ENCODE measurements around the gene ABCB11. TPM values are rescaled to one million over a fixed set of nuclear protein-coding genes. Genes with fewer than 3 reads are reported as not detected.
"Not testable (repeated sequence)": the region's sequence is repeated elsewhere in the genome, so short reads cannot be mapped to it uniquely, and the experiment has no call there.

ABCB11 gene
- polyA plus RNA-seq, 5 donors, result 0.03 to 0.21 (median 0.14) TPM; not detected in 2

DNA sequence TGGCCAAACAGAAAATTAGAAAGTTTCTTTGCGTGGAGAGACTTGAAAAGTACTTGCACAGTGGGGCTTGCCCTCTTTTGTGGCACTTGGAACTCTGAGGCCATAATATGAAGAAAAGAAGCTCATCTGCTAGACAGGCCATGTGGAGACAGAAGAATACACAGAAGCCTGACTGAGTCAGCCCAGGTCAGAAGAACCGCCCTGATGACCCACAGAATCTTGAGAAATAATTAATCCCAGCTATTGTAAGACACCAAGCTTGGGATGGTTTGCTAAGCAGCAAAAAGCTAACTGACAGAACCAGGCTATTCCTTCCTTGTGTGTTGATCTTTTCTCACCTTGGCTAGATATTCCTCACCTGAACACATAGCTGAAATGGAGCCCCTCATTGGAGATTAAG, 96.3 kb downstream of the ABCB11 start:
- no peak for DNase-seq

DNA sequence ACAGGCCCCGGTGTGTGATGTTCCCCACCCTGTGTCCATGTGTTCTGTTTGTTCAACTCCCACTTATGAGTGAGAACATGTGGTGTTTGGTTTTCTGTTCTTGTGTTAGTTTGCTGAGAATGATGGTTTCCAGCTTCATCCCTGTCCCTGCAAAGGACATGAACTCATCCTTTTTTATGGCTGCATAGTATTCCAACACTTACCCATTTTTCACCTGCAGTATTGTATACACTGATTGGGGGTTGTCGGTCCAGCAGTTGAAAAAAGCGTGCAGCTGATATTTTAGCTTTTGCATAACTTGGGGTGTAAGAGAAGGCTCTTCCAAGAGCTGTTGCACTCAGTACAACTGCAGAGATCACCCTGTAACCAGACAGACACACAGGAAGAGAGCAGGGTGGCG, 99.0 kb downstream of the ABCB11 start:
- not testable (repeated sequence) for DNase-seq

DNA sequence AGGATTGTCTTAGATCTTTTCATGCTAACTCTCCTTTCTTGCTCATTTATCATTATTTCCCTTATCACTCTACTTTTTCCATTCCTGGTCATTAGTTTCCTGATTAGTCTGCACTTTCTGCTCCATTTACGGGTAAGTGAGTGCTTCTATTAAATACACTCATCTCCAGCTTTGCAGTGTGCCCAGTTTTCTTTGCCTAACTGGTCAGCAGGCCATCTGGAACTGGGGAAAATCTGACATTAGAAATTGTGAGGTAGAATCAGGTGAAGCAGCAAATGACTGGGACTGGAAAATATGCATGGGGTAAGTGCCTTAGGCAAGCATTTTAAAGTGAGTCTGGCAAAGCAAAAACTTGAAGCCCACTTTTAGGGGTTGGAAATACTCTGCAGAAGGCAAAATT, 100.9 kb downstream of the ABCB11 start:
- DNase-seq, result no peak

DNA sequence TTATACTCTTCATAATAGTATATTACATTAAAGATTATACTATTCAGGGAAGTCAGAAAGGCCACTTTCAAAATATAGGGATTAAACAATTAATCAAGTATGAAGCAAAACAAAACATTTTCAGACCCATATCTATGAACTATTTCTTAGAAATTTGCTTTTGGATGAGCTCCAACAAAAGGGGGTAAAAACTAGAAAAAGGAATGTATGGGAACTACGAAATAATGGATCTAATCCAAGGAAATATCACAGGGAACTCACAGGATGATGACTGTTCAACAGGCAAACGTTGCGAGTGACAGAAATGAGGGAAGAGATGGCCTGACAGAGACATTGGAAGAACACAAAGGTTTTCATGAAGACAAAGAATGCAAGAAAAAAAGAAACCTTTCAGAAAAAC, 102.1 kb downstream of the ABCB11 start:
- DNase-seq, result no peak

DNA sequence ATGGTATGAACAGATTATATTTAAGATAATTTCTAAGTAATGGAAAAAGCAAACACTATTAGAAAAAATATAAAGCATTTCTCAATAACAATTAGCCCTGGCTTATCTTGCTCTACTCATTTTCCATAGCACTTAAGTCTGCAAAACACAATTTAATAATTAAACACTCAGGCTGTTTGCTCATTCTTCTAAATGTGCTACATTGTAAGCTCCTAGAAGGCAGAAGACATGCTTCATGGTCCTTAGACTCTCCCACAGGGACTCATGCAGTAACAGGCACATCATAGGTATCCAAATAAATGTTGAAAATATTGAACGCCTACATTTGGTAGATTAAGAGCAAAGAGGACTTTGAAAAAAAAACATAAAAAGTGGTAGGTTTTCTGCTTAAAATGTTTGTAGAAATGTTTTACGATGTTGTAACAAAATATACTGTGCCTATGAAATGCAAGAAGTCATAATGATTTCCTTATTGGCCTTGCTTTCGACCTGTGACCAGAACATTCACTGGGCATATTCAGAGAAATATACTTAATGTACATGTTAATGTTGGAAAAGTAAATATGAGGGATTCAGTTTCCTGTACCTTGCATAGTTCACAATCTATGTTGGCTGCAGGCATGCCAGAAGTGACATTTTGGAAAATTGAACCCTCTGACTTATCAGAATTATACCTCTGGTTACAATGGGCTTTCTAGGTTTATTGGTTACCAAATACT, 102.9 kb downstream of the ABCB11 start:
- no peak for DNase-seq

DNA sequence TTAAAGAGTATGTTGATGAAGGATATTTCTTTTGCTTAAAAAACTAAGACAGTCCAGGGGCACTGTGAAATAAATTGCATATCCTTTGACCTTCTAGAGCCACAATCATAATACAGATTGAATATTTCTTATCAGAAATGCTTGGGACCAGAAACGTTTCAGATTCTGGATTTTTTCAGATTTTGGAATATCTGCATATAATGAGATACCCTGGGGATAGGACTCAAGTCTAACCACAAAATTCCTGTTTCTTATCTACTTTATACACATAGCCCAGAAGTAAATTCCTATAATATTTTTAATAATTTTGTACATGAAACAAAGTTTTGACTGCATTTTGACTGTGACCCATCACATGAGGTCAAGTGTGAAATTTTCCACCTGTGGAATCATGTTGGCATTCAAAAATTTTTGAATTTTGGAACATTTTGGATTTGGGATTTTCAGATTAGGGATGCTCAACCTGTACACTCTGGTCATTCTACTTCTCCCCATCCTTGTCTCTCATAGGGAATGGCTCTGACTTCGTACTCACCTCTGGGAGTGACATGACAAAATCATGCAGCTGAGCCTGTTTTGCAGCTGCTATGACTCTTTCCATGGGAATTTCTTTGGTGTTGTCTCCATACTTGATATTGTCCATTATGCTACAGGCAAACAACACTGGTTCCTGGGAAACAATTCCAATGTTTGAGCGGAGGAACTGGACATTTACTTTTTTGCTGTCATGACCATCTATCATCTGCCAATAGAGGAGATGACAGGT, 104.3 kb downstream of the ABCB11 start:
- no peak for DNase-seq

DNA sequence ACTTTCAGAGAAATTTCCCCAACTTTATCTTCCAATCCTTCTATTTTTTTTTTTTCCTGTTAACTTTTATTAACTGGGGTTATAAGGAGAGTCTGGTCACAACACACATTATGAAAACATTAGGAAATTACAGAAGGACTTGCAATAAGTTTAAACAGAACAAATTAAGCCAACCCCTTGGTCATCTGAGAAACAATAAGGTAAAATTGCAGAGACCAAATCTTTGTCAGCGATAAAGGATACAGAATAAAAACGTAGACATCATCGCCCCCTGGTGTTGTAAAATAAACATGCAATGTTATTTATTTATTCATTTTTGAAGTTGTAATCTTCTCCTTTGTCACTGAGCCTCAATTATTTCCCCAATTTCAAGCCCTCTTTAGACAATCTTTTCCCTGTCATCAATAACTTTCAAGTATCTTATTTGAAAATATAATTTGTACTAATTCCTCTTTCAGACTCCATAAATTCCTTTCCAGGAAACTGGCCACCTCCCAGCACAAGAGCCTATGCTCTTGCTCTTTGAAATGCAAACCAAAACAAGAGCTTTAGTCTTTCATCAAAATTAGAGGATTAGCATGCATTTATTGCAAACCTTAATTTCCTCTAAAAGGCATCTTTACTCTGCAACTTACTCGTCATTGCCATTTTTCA, 110.5 kb downstream of the ABCB11 start:
- DNase-seq, result peak in 1 of 2 donors; percentile 12

DNA sequence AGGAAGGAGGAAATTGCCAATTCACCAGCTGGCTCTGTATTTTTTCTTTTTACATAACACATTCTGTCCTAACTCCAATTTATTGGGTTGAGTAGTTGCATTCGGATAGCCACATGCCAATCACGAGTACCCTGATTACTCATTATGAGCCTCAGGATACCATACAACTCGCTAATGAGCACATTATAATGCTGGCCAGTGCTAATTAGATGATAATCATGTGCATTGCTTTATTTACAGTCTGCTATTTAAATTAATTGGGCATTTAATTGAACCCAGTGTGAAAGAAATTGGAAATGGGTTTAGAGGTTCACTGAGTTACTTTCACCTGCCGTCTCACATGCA, 114.8 kb downstream of the ABCB11 start:
- no peak for DNase-seq

DNA sequence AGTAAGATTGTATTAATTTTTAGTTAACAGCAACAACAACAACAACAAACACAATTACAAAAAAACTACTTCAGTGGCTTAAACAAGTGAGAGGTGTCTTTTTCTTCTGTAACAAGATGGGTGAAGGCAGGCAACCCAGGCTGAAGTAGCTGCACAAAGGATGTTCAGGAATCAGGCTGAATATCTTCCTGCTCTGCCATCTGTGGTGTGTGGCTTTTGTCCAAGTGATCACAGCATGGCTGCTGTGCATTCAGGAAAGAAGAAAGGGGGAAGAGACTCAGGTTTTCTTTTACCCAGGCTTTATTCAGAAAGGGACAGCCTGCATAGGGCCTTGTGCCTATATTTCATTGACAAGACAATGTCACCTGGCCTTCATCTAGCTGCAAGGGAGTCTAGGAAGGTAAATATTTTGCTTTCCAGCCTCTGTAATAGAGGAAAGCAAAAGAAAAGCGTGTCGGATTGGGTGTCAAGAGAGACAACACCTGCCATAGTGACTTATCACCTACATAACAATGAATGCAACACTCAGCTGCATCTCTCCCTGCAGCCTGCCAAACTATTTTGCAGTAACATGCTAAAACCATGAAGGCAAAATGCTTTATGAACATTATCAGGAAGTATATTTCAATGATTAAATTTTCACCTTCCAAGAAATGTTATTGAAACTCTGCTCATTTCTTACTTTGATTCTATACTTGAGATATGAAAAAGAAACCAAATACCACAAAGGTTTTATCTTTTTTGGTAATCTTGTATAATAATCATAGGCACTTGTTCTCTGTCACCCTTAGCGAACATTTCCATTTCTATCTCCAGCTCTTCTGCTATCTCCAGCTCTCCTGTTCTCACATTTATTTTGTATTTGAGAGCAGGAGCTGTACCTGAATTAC, 115.4 kb downstream of the ABCB11 start:
- no peak for DNase-seq

DNA sequence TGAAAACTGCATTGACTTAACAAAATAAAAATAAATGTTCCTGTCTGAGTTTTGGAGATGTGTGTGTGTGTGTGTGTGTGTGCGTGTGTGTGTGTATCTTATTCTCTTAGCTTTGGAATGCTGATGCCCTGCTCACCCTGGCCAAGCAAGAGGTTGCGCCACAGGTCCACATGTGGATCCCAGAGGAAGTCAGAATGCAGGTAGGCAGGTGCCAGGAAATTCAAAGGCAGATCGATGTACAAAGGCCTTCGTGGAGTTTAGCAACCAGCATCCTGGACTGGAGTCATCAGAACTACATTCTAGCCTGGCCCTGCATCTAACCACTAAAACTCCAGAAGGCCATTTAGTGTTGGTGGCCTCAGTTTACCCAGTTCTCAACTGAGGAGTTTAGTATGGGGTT, 117.6 kb downstream of the ABCB11 start:
- no peak for DNase-seq

DNA sequence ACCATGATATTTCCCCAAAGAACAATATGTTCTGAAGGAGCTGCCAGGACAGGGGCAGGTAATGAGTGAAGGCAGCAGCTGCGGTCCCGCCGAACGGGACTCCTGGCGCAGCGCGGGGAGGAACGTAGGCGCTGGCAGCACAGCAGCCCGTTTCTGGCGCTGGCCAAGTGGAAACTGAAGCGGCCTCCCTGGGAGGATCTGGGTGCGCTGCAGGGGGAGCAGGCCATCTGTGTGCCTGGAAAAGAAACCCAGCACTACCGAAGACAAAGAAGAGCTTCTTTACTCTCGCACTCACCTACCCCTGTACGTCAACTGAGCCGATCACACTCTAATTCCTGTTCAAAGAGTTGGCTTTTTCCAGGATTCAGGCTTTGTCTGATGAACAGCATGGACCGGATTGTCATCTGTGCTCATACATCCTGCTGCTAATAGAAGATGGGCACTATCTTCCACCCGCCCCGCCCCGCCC, 118.2 kb downstream of the ABCB11 start:
- DNase-seq, result no peak

DNA sequence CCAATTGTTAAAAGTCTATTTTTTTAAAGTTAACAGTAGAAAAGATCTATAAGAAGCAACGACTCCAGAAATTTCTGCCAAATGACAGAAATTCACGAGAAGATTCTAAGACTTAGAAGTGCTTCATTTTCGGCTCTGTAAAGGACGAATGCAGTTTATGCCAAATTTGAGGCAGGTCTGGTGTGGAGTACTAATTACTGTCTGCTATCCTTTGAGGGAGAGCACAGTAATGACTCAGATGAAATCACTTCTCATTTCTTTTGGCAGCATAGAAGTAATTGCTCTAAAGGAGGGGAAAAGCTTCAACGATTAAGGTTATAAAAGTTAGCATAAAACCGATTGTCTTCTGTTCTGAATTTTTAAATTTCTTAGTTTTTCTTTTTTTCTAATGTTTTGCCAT, 118.7 kb downstream of the ABCB11 start:
- DNase-seq, result no peak

DNA sequence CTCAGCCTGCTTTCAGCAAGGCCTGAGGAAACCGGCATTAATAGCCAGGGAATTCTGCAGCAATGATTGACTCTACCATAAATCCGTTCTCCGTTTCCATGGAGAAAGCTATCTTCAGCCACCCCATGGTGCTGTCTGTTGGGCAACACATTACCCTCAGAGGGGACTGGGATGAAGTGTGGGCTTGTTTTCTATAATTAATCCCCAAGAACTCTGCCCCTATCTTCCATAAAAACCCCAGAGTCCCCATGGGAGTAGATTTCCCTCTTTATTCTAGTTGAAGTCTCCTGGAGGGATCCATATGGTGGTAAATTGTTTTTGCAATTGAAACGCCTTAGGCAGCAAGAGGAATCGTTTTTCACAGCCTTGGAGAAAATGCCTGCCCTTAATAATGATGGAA, 120.8 kb downstream of the ABCB11 start:
- no peak for DNase-seq

DNA sequence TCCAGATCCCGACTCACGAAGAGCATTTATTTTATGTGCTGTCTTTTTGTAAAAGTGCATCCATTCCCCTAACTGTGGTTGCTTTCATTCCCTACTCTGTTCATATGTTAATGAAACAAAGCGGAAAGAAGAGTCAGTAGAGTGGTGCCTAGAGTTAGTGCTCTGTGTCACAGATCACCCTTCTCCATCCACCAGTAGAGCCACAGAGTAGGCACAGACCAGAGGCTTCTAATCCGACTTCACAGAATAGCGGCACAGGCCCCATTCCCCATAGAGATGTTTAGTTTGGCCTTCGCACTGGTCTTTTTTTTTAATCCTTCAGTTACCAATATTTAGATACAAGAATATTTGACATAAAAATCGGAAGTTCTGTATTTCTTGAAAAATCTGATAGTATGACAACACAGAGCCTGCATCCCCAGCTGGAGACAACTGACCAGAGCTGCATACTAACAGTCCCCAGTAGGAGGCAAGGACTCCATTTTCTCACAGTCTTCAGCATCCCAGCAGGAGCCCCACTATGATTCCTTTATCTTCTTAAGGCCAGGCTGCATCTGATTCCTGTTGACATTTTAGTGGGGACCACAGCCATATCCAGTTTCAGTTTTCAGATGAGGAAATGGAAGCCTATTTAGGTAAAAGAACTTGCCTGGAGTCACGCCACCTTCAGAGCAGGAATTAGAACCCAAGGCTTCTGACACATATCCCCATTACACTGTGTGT, 123.0 kb downstream of the ABCB11 start:
- DNase-seq, result no peak

DNA sequence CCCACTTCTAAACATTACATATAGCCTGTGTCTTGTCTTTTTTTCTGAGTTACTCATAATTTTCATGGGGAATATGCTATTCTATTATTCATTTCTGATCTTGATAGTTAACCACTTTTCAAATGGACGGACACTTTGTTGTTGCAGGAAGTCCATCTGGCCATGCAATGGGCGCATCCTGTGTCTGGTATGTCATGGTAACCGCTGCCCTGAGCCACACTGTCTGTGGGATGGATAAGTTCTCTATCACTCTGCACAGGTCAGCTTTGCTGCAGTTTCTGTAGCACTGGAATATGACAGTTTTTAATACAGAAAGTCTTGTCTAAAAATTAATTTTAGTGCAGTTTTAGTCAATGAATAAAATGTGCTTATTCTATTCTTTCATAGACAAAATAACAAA, 126.8 kb downstream of the ABCB11 start:
- DNase-seq, result no peak

DNA sequence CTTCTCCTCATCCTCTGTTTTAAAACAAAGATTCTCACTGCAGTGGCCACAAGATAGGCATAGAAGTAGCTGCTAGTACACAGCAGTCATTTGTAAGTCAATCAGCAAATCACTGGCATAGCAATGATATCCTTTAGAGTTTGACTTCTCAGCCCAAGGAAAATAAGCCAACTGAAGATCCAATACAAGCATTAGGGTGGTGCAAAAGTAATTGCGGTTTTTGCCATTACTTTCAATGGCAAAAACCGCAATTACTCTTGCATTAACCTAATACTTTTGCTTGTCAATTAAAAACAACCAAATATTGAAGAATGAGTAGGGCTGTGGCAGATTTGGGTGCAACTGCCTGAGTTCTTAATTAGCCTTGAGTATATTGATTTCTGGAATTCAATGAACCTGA, 127.2 kb downstream of the ABCB11 start:
- no peak for DNase-seq

DNA sequence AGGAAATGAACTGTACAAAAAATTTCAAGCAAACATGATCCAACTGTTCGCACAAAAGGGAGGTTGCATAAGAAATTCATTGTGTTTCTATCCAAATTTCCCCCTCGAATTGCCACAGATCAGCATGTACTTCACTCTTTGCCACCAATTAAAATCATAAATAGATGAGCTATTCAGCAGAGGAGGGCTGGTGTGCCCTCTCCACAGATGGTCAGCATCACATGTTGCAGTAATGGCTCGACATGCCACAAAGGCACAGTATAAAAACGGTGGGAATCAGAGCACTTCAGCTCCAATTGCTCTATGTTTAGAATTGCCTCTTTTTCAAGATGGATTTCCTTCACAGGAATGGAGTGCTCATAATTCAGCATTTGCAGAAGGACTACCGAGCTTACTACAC, 130.1 kb downstream of the ABCB11 start, which contains the start of gene G6PC2:
Gene G6PC2 (plus strand): TSS at position 289 of the 400 bp plus-strand sequence. CDS start 41 bp downstream, at position 330.
- DNase-seq, result no peak

DNA sequence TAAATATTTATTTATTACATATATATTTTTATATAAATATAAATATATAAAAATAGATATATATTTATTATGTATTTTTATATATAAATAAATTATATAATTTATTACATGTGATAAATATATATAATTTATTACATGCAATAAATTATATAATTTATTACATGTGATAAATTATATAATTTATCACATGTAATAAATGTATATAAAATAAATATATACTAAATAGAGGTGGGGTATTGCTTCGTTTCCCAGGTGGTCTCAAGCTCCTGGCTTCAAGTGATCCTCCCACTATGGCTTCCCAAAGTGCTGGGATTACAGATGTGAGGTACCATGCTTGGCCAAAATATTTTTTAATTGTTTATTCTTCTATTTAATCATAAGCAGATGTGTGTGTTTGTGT, 133.7 kb downstream of the ABCB11 start:
- DNase-seq, result no peak

DNA sequence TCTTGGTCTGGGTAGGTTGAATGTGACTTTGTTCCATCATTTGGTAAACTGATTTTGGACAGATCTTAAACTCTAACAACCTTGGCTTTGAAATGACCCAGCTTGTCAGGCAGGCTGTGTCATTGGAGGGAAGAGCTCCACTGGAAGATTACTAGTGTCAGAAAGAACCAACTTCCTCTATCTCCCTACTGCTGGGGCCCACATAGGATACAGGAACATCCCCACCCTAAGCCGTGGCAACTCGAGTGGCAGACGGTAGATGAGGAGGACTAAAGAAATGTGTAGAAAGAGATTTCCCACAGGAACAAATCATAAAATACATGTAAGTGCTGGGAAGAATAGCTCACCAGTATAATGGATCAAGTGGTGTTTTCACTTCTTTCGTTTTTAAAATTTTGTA, 134.3 kb downstream of the ABCB11 start:
- no peak for DNase-seq

DNA sequence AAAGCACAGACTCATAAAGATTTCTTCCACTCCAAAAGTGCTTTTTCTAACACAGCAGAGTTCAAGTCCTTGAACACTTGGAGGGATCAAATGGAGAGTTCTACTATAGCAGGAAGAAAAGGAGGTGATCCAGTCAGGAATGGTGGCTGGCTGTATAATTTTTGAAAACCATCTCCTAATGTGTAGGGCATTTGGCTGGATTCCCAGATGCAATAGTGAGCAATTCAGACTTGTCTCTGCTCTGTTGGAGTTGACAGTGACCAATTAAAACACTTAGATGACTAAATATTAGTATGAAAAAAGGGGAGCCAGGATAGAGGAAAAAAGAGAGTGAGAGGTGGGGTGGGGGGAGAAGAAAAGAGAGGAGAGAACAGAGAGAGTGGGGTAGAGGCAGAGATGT, 135.4 kb downstream of the ABCB11 start:
- DNase-seq, result no peak

DNA sequence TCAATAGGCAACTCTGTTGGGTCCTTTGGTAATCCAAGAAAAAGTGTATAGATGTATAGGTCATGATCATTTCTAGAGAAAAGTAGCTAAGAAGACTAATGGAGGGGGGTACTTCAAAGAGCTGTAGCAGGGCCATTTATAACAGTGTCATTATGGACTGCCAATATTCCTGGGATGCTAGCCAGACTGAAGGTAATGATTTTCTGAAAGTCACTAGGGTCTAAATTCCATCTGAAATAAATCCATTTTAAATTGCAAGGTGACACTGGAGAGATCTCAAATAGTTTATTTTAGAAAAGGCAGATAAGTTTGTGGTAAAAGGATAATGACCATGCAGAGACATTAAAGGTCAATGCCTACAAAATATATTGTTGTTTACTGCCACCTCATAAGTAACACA, 136.4 kb downstream of the ABCB11 start:
- DNase-seq, result no peak

All from right lung (tissue), 5 donors.